H1 (cell line): ENCODE data around the gene AGBL1. TPM values are rescaled to one million over a fixed set of nuclear protein-coding genes. Genes with fewer than 3 reads are reported as not detected.

Experiments
- CTCF ChIA-PET: fragments of 300-600 bp; sonication (Branson Sonifier 250); formaldehyde crosslinking; loops from one replicate; lab custom pipeline; 2021; ENCODE audit not compliant: partially characterized antibody; lab: Charles Lee
- POLR2A ChIA-PET: fragments of 300-600 bp; sonication (Branson Sonifier 250); formaldehyde crosslinking; loops from one replicate; lab custom pipeline; 2021; ENCODE audit warnings: inconsistent platforms; ENCODE audit not compliant: partially characterized antibody; lab: Charles Lee
- DNase-seq, 2 experiments: peaks; one replicate each; pipeline versions ENCODE4 v3.0.0 to v3.0.0-alpha.2; 2010 to 2022; ENCODE audit warnings: low spot score in 2 of 2, low read depth in 1 of 2, mixed read lengths in 1 of 2
- FAIRE-seq: peaks from 2 replicates; lab custom pipeline; 2011; peaks lifted over from hg19 to GRCh38; lab: Jason Lieb, UNC
- H2AFZ ChIP-seq: 2 replicates; pipeline ENCODE4 v1.8.1; 2012; ENCODE audit warnings: low read length, inconsistent platforms
- H2AK5ac ChIP-seq: 2 replicates; pipeline ENCODE4 v1.6.1; 2013; ENCODE audit warnings: low read depth, low read length
- H2BK120ac ChIP-seq: replicated peaks from 2 replicates; pipeline ENCODE3; 2013; ENCODE audit warnings: low read depth, low read length, inconsistent platforms
- H2BK12ac ChIP-seq: 2 replicates; pipeline ENCODE4 v1.6.1; 2013; ENCODE audit warnings: low read depth, low read length
- H2BK15ac ChIP-seq: 2 replicates; pipeline ENCODE4 v1.6.1; 2013; ENCODE audit warnings: low read length
- H2BK20ac ChIP-seq: 2 replicates; pipeline ENCODE4 v1.6.1; 2013; ENCODE audit warnings: low read length
- H2BK5ac ChIP-seq: 2 replicates; pipeline ENCODE4 v1.6.1; 2013; ENCODE audit warnings: low read depth, low read length
- H3K14ac ChIP-seq: 2 replicates; pipeline ENCODE4 v1.6.1; 2013; ENCODE audit warnings: inconsistent platforms; ENCODE audit not compliant: insufficient read length
- H3K18ac ChIP-seq: 2 replicates; pipeline ENCODE4 v1.6.1; 2013; ENCODE audit warnings: low read length; ENCODE audit errors: extremely low read depth
- H3K23ac ChIP-seq: 2 replicates; pipeline ENCODE4 v1.6.1; 2013; ENCODE audit warnings: inconsistent platforms; ENCODE audit not compliant: insufficient read length
- H3K23me2 ChIP-seq: 2 replicates; pipeline ENCODE4 v1.6.1; 2013; ENCODE audit warnings: low read depth, low read length
- H3K27ac ChIP-seq: 2 replicates; pipeline ENCODE4 v1.6.1; 2011; ENCODE audit warnings: low read depth, low read length, inconsistent platforms
- H3K27me3 ChIP-seq, 4 experiments: replicated peaks in 1 of 4; 1 replicate in 1 of 4; 2 replicates in 3 of 4; pipeline versions ENCODE4 v1.6.1 to v1.8.1; 2011 to 2013; ENCODE audit warnings: low read length in 3 of 4, mild to moderate bottlenecking in 3 of 4, inconsistent platforms in 2 of 4, mixed read lengths in 2 of 4, moderate library complexity in 1 of 4; ENCODE audit not compliant: control insufficient read depth in 3 of 4, insufficient read depth in 3 of 4; ENCODE audit errors: extremely low read depth in 1 of 4
- H3K36me3 ChIP-seq, 4 experiments: 2 replicates each; pipeline versions ENCODE4 v1.6.1 to v1.8.1; 2011 to 2013; ENCODE audit warnings: mild to moderate bottlenecking in 4 of 4, low read length in 3 of 4, moderate library complexity in 2 of 4, control low read depth in 1 of 4, inconsistent platforms in 1 of 4; ENCODE audit not compliant: insufficient read depth in 4 of 4, control insufficient read depth in 2 of 4
- H3K4ac ChIP-seq: replicated peaks from 2 replicates; pipeline ENCODE3; 2013; ENCODE audit warnings: low read length, low read depth, mixed read lengths, inconsistent platforms; ENCODE audit not compliant: insufficient read length
- H3K4me1 ChIP-seq, 4 experiments: replicated peaks in 1 of 4; 1 replicate in 1 of 4; 2 replicates in 3 of 4; pipeline versions ENCODE4 v1.6.1 to v1.8.1; 2011 to 2013; ENCODE audit warnings: low read length in 3 of 4, inconsistent platforms in 2 of 4, mixed read lengths in 1 of 4; ENCODE audit not compliant: insufficient read depth in 4 of 4, control insufficient read depth in 3 of 4
- H3K4me2 ChIP-seq, 2 experiments: 2 replicates each; pipeline versions ENCODE4 v1.6.1 to v1.8.1; 2011 to 2013; ENCODE audit warnings: low read depth in 2 of 2, low read length in 2 of 2, control low read depth in 1 of 2, inconsistent platforms in 1 of 2, mild to moderate bottlenecking in 1 of 2; ENCODE audit not compliant: insufficient read depth in 1 of 2
- H3K4me3 ChIP-seq, 4 experiments: fragments of 200-600, 300-600 bp in 1 of 4; sonication (generic), shearing (Covaris generic), sonication (Bioruptor Twin) in 1 of 4; 2 replicates each; pipeline versions ENCODE4 v1.5.1 to v1.8.1; 2011 to 2016; ENCODE audit warnings: low read length in 4 of 4, low read depth in 3 of 4, control low read depth in 2 of 4, inconsistent platforms in 2 of 4, mild to moderate bottlenecking in 2 of 4, mixed read lengths in 1 of 4, moderate library complexity in 1 of 4; ENCODE audit not compliant: insufficient read depth in 2 of 4; ENCODE audit errors: extremely low read depth in 1 of 4
- H3K56ac ChIP-seq: replicated peaks from 2 replicates; pipeline ENCODE3; 2013; ENCODE audit warnings: low read depth, mild to moderate bottlenecking, mixed read lengths, low read length, inconsistent platforms; ENCODE audit not compliant: insufficient read length
- H3K79me1 ChIP-seq: 2 replicates; pipeline ENCODE4 v1.6.1; 2013; ENCODE audit warnings: low read depth, low read length, control low read depth
- H3K79me2 ChIP-seq, 2 experiments: 2 replicates each; pipeline versions ENCODE4 v1.6.1 to v1.8.1; 2012 to 2013; ENCODE audit warnings: low read length in 2 of 2, mild to moderate bottlenecking in 2 of 2, inconsistent platforms in 1 of 2; ENCODE audit not compliant: insufficient read depth in 2 of 2, control insufficient read depth in 1 of 2
- H3K9ac ChIP-seq, 4 experiments: replicated peaks in 1 of 4; 1 replicate in 1 of 4; 2 replicates in 3 of 4; pipeline versions ENCODE4 v1.6.1 to v1.8.1; 2011 to 2013; ENCODE audit warnings: low read depth in 3 of 4, low read length in 3 of 4, control low read depth in 2 of 4, mild to moderate bottlenecking in 2 of 4, moderate library complexity in 2 of 4, inconsistent platforms in 1 of 4; ENCODE audit errors: extremely low read depth in 1 of 4
- H3K9me3 ChIP-seq, 2 experiments: 2 replicates each; pipeline versions ENCODE4 v1.6.1 to v1.8.1; 2012 to 2013; ENCODE audit warnings: mild to moderate bottlenecking in 2 of 2, moderate library complexity in 2 of 2, control low read depth in 1 of 2, inconsistent platforms in 1 of 2, low read depth in 1 of 2, low read length in 1 of 2, mixed read lengths in 1 of 2; ENCODE audit not compliant: insufficient read depth in 2 of 2
- H4K20me1 ChIP-seq, 2 experiments: replicated peaks in 1 of 2; 2 replicates each; pipeline versions ENCODE3 to v1.8.1; 2011 to 2013; ENCODE audit warnings: inconsistent platforms in 2 of 2, low read length in 2 of 2, mild to moderate bottlenecking in 1 of 2; ENCODE audit not compliant: insufficient read depth in 2 of 2, control insufficient read depth in 1 of 2
- H4K5ac ChIP-seq: 2 replicates; pipeline ENCODE4 v1.6.1; 2013; ENCODE audit warnings: low read length, low read depth, mixed read lengths, inconsistent platforms; ENCODE audit not compliant: insufficient read length
- H4K8ac ChIP-seq: 2 replicates; pipeline ENCODE4 v1.8.0; 2013; ENCODE audit warnings: mild to moderate bottlenecking, moderate library complexity, low read length, inconsistent platforms; ENCODE audit not compliant: insufficient read depth; ENCODE audit errors: extremely low read depth
- H4K91ac ChIP-seq: replicated peaks from 2 replicates; pipeline ENCODE3; 2013; ENCODE audit warnings: low read length, mixed read lengths, inconsistent platforms; ENCODE audit not compliant: insufficient read length
- CHD1 ChIP-seq: IDR thresholded peaks from 2 replicates; pipeline ENCODE4 v1.6.1; 2012; ENCODE audit warnings: low read depth, low read length, improper control_type of control experiment
- CREB1 ChIP-seq: IDR thresholded peaks from 2 replicates; pipeline ENCODE4 v1.6.1; 2012; ENCODE audit warnings: inconsistent platforms
- HDAC6 ChIP-seq: IDR thresholded peaks from one replicate; pipeline ENCODE4 v1.7.1; 2012; ENCODE audit warnings: low read depth, mild to moderate bottlenecking, inconsistent platforms, low read length, moderate library complexity
- NANOG ChIP-seq: IDR thresholded peaks from 2 replicates; pipeline ENCODE4 v1.6.1; 2011; ENCODE audit warnings: low read length, low read depth, mild to moderate bottlenecking, inconsistent platforms; ENCODE audit not compliant: insufficient read depth, poor library complexity, severe bottlenecking
- RAD21 ChIP-seq, 2 experiments: IDR thresholded peaks in 1 of 2; conservative IDR thresholded peaks in 1 of 2; 2 replicates each; pipeline ENCODE4 v1.6.1; 2011; ENCODE audit warnings: low read depth in 2 of 2, low read length in 2 of 2, improper control_type of control experiment in 1 of 2, inconsistent platforms in 1 of 2, mild to moderate bottlenecking in 1 of 2, moderate library complexity in 1 of 2
- RBBP5 ChIP-seq: IDR thresholded peaks from 2 replicates; pipeline ENCODE4 v1.7.1; 2012; ENCODE audit warnings: low read depth, mild to moderate bottlenecking, inconsistent platforms, low read length, moderate library complexity, borderline replicate concordance
- RNF2 ChIP-seq: fragments of 200-900, 300-1000 bp; sonication (generic); IDR thresholded peaks from 2 replicates; pipeline ENCODE4 v1.7.1; 2016; ENCODE audit warnings: borderline replicate concordance, low read depth, mild to moderate bottlenecking, antibody characterized with exemption, low read length; ENCODE audit not compliant: poor library complexity, severe bottlenecking; ENCODE audit errors: missing control alignments
- SIN3A ChIP-seq, 2 experiments: IDR thresholded peaks in 1 of 2; conservative IDR thresholded peaks in 1 of 2; 2 replicates each; pipeline ENCODE4 v1.6.1; 2011 to 2012; ENCODE audit warnings: low read length in 2 of 2, improper control_type of control experiment in 1 of 2, low read depth in 1 of 2, mild to moderate bottlenecking in 1 of 2
- SUZ12 ChIP-seq: fragments of 200-600 bp; sonication (generic); IDR thresholded peaks from 2 replicates; pipeline ENCODE4 v1.6.1; 2012; ENCODE audit warnings: mild to moderate bottlenecking, inconsistent platforms, low read length, moderate library complexity, mixed read lengths
- TEAD4 ChIP-seq: IDR thresholded peaks from 2 replicates; pipeline ENCODE4 v1.6.1; 2012; ENCODE audit warnings: low read depth, low read length, inconsistent platforms, mixed read lengths
- WGBS, 2 experiments: shearing (Covaris generic) in 1 of 2; methylation state at CpG; one replicate each; pipeline versions ENCODE4 v1.1.6 to v1.1.7; 2013 to 2015; ENCODE audit warnings: low lambda C conversion rate in 2 of 2, mixed read lengths in 2 of 2, inconsistent platforms in 1 of 2, low coverage in 1 of 2, missing lambda C conversion rate in 1 of 2; ENCODE audit not compliant: insufficient replicate concordance in 2 of 2, insufficient coverage in 1 of 2, insufficient read length in 1 of 2; ENCODE audit errors: extremely low coverage in 1 of 2, missing lambda C conversion rate in 1 of 2; 5-methylcytosine and 5-hydroxymethylcytosine counted together
- polyA plus RNA-seq, 7 experiments: library from polyadenylated mRNA; depleted of rRNA in 3 of 7; stranded (reverse) in 5 of 7; unstranded in 2 of 7; fragments of >200 nt in 5 of 7; fragments of 200-250 nt in 2 of 7; gene quantifications; 1 replicate in 5 of 7; 2 replicates in 1 of 7; 4 replicates in 1 of 7; pipeline versions ENCODE4 v1.2.1 to v1.2.3, GENCODE V29; 2011 to 2013; ENCODE audit warnings: missing spikeins in 2 of 7, mixed read lengths in 2 of 7
- total RNA-seq: library from RNA; stranded (reverse); fragmentation: NEBNext Ultra II Directional; extraction: Animal tissue kit (Norgen Biotek cat#: 25700); gene quantifications from 2 replicates; pipeline ENCODE4 v1.2.1, GENCODE V29; 2021
- TF ChIP-seq, protein P1 (sequence below), 3 experiments: IDR thresholded peaks; 1 replicate in 2 of 3; 2 replicates in 1 of 3; pipeline versions ENCODE4 v1.5.1 to v1.6.1; 2011; ENCODE audit warnings: low read length in 3 of 3, mild to moderate bottlenecking in 3 of 3, inconsistent platforms in 2 of 3, low read depth in 1 of 3, moderate library complexity in 1 of 3; ENCODE audit not compliant: insufficient read depth in 1 of 3; ENCODE audit errors: control extremely low read depth in 1 of 3

The AGBL1 gene
- total and polyA plus RNA-seq, 2 of the 8 experiments (the other 6 are each of a cell fraction or from before 2014, with no cell fraction given), result not detected

GRCh38 chr15:86906376-86906775 is 826.7 kb downstream of the AGBL1 start:
- POLR2A ChIA-PET, result no interaction called here
- no peak for TF ChIP-seq SIN3A (conservative IDR thresholded peaks at IDR 0.05 in 1 of 2, IDR thresholded peaks at IDR 0.05 in 1 of 2; ENCODE audit: low read depth in 1 of 2, low read length in 2 of 2)
- no peak for TF ChIP-seq RNF2
- no peak for TF ChIP-seq TEAD4
- TF ChIP-seq, protein P1, sequence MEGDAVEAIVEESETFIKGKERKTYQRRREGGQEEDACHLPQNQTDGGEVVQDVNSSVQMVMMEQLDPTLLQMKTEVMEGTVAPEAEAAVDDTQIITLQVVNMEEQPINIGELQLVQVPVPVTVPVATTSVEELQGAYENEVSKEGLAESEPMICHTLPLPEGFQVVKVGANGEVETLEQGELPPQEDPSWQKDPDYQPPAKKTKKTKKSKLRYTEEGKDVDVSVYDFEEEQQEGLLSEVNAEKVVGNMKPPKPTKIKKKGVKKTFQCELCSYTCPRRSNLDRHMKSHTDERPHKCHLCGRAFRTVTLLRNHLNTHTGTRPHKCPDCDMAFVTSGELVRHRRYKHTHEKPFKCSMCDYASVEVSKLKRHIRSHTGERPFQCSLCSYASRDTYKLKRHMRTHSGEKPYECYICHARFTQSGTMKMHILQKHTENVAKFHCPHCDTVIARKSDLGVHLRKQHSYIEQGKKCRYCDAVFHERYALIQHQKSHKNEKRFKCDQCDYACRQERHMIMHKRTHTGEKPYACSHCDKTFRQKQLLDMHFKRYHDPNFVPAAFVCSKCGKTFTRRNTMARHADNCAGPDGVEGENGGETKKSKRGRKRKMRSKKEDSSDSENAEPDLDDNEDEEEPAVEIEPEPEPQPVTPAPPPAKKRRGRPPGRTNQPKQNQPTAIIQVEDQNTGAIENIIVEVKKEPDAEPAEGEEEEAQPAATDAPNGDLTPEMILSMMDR (IDR thresholded peaks at IDR 0.05; ENCODE audit: control extremely low read depth in 1 of 3, insufficient read depth in 1 of 3, low read depth in 1 of 3, low read length in 3 of 3), result no peak
- TF ChIP-seq RBBP5, result no peak
- no peak for TF ChIP-seq NANOG
- TF ChIP-seq CHD1, result no peak
- TF ChIP-seq HDAC6, result no peak
- TF ChIP-seq CREB1, result no peak
- no peak for TF ChIP-seq SUZ12
- TF ChIP-seq RAD21 (IDR thresholded peaks at IDR 0.05 in 1 of 2, conservative IDR thresholded peaks at IDR 0.05 in 1 of 2; ENCODE audit: low read depth in 2 of 2, low read length in 2 of 2), result no peak
- no peaks in the 10 kb centered on the region for H3K4me1 ChIP-seq
- DNase-seq (no peak), FAIRE-seq (no peak)
- no peak overlapping the region for H4K8ac ChIP-seq
- H4K20me1 ChIP-seq, result no peaks in the 10 kb centered on the region
- no peak overlapping the region for H2BK5ac ChIP-seq
- H3K18ac ChIP-seq, result no peak overlapping the region
- no peak overlapping the region for H3K4me2 ChIP-seq
- H3K56ac ChIP-seq, result no peak overlapping the region
- H3K4me3 ChIP-seq, result no peak overlapping the region
- H2BK20ac ChIP-seq, result no peak overlapping the region
- H3K79me2 ChIP-seq, result no peaks in the 10 kb centered on the region
- H4K5ac ChIP-seq, result no peak overlapping the region
- H2BK12ac ChIP-seq, result no peak overlapping the region
- no peak overlapping the region for H2BK120ac ChIP-seq
- H3K23ac ChIP-seq, result no peak overlapping the region
- no peaks in the 10 kb centered on the region for H3K36me3 ChIP-seq
- CTCF ChIA-PET, result interaction anchor here (1.2 kb wide), 1 partner anchor 9 kb away, joined by 5 read pairs; no protein-coding TSS in a partner anchor
- H2AK5ac ChIP-seq, result no peak overlapping the region
- H3K27ac ChIP-seq, result no peak overlapping the region
- WGBS, 2 experiments, result 95% methylated on average over 2 of the region's 2 CpGs; no CpG with 5 or more reads in 1 of the 2 experiments
- H3K4ac ChIP-seq, result no peak overlapping the region
- no peak overlapping the region for H4K91ac ChIP-seq
- H3K79me1 ChIP-seq, result no peaks in the 10 kb centered on the region
- no peaks in the 10 kb centered on the region for H3K27me3 ChIP-seq
- H2BK15ac ChIP-seq, result no peak overlapping the region
- no peak overlapping the region for H2AFZ ChIP-seq
- H3K9me3 ChIP-seq, result no peaks in the 10 kb centered on the region
- H3K23me2 ChIP-seq, result no peaks in the 10 kb centered on the region
- H3K9ac ChIP-seq, result no peak overlapping the region
- H3K14ac ChIP-seq, result no peak overlapping the region
